ENCODE data around the gene FLII. TPM values are rescaled to one million over a fixed set of nuclear protein-coding genes. Genes with fewer than 3 reads are reported as not detected.
A peak's percentile ranks its signal among the peaks of the same experiment; 100 is the strongest.

The FLII gene
- total RNA-seq, 1 donor from 2014 or later: 327 TPM

DNA sequence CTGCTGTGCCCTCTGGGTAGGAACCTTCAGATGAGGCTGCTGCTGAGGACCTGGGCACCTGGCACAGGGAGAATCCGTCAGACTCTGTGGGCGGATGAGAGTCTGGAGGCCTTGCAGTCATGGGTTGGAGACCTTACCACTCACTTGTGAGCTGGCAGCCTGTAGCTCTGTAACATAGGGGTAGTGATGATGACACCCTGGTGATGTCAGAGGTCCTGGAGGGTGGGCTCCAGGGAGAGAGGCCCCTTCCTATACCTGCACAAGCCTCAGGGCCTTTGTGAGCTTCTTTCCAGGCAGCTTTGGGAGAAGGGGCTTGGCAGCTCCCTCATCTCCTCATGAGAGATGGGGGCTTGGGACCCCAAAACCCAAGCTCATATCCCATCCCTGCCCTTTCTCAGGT is 3.6 kb upstream of the FLII start:
- ATAC-seq: no peak
- H3K9me3 ChIP-seq: no peaks in the 10 kb centered on the region
- DNase-seq: no peak
- H3K27me3 ChIP-seq (ENCODE audit: low read depth): no peaks in the 10 kb centered on the region
- H3K4me3 ChIP-seq: peak overlapping the region; percentile 97
- H3K36me3 ChIP-seq: peaks cover 28% of the 10 kb centered on the region
- H3K4me1 ChIP-seq: peaks cover 43% of the 10 kb centered on the region
- TF ChIP-seq, protein P1, sequence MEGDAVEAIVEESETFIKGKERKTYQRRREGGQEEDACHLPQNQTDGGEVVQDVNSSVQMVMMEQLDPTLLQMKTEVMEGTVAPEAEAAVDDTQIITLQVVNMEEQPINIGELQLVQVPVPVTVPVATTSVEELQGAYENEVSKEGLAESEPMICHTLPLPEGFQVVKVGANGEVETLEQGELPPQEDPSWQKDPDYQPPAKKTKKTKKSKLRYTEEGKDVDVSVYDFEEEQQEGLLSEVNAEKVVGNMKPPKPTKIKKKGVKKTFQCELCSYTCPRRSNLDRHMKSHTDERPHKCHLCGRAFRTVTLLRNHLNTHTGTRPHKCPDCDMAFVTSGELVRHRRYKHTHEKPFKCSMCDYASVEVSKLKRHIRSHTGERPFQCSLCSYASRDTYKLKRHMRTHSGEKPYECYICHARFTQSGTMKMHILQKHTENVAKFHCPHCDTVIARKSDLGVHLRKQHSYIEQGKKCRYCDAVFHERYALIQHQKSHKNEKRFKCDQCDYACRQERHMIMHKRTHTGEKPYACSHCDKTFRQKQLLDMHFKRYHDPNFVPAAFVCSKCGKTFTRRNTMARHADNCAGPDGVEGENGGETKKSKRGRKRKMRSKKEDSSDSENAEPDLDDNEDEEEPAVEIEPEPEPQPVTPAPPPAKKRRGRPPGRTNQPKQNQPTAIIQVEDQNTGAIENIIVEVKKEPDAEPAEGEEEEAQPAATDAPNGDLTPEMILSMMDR (IDR thresholded peaks at IDR 0.05): no peak
- intact Hi-C loops (cut with DNase I): no loop called here
- peak overlapping the region; percentile 94 for H3K27ac ChIP-seq

GRCh38 chr17:18261659-18262058 is 3.1 kb upstream of the FLII start:
- no peaks in the 10 kb centered on the region for H3K9me3 ChIP-seq
- peak overlapping the region; percentile 97 for H3K4me3 ChIP-seq
- H3K27me3 ChIP-seq (ENCODE audit: low read depth): no peaks in the 10 kb centered on the region
- TF ChIP-seq, protein P1 (IDR thresholded peaks at IDR 0.05): no peak
- ATAC-seq: no peak
- intact Hi-C loops (cut with DNase I): no loop called here
- peak overlapping the region; percentile 94 for H3K27ac ChIP-seq
- no peak for DNase-seq
- peaks cover 47% of the 10 kb centered on the region for H3K4me1 ChIP-seq
- peaks cover 28% of the 10 kb centered on the region for H3K36me3 ChIP-seq

DNA sequence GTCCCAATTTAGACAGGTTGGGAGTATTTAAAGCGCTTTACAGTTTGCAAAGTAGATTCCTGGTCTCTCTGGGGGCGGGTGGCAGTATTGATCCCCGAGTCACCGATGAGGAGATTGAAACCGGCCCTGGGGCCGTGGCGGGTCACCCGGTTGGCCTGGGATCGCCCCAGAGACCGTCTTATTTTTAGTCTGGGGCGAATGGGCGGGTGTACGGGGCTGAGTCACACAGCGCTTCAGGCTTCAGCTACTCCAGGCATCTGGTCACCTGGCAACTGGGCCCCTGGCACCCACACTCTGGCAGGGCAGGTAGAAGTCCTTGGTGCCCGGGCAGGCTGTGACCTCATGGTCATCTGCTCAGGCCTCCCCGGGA is 2.6 kb upstream of the FLII start:
- Histone ChIP-seq H3K27ac (peak overlapping the region; percentile 94), H3K4me3 (peak overlapping the region; percentile 97), H3K27me3 (ENCODE audit: low read depth) (no peaks in the 10 kb centered on the region), H3K4me1 (peaks cover 52% of the 10 kb centered on the region), H3K9me3 (no peaks in the 10 kb centered on the region), H3K36me3 (peaks cover 33% of the 10 kb centered on the region)
- TF ChIP-seq, protein P1 (IDR thresholded peaks at IDR 0.05): no peak
- ATAC-seq: peak; percentile 70 to 78
- DNase-seq: peak; percentile 88
- intact Hi-C loops (cut with DNase I): no loop called here

GRCh38 chr17:18260332-18261145 is 2.0 kb upstream of the FLII start, which contains the start of gene MIEF2:
Gene MIEF2 (plus strand): TSS chr17:18260662. CDS start chr17:18262721, 2,059 bp downstream.
- intact Hi-C loops (cut with DNase I): no loop called here
- no peaks in the 10 kb centered on the region for H3K27me3 ChIP-seq (ENCODE audit: low read depth)
- ATAC-seq: peak; percentile 92
- peaks cover 37% of the 10 kb centered on the region for H3K36me3 ChIP-seq
- peak within 1 kb of the TSS; percentile 97 for H3K4me3 ChIP-seq
- peaks cover 54% of the 10 kb centered on the region for H3K4me1 ChIP-seq
- no peaks in the 10 kb centered on the region for H3K9me3 ChIP-seq
- TF ChIP-seq, protein P1 (IDR thresholded peaks at IDR 0.05): no peak
- H3K27ac ChIP-seq: peak within 1 kb of the TSS; percentile 94
- peak; percentile 98 for DNase-seq

DNA sequence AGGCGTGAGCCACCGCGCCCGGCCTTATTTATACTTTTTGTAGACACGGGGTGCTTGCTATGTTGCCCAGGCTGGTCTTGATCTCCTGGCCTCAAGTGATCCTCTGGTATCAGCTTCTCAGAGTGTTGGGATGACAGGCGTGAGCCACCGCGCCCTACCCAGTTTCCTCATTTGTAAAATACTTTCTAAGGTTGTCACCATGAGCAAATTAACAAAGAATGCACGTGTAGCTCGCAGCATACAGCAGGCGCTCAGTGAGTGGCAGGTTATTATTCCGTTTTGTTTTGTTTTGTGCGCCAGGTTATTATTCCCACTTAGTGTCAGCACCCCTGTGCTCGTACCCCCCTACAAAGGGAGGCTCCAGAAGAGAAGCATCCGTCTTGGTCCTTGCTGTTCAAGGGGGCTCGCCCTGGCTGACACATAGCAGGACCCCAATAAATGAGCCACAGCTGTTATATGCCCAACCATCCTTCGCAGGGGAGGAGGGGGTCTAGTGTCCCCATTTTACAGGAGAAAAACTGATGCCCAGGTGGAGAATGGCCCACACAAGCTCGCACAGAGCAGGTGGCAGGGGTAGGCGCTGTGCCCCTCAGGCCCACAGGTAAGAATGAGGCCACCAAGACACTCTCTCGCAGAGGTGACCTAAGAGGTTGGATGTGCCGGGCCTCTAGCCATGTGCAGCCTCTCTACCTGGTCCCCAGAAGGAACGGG is 1.2 kb upstream of the FLII start:
- Histone ChIP-seq H3K4me3 (peak overlapping the region; percentile 97), H3K27ac (peak overlapping the region; percentile 94), H3K4me1 (peaks cover 54% of the 10 kb centered on the region), H3K36me3 (peaks cover 37% of the 10 kb centered on the region), H3K9me3 (no peaks in the 10 kb centered on the region), H3K27me3 (ENCODE audit: low read depth) (no peaks in the 10 kb centered on the region)
- TF ChIP-seq, protein P1 (IDR thresholded peaks at IDR 0.05): no peak
- ATAC-seq (no peak), DNase-seq (peak; percentile 41)
- intact Hi-C loops (cut with DNase I): no loop called here
